Thoracic aorta (tissue), 2 donors: ENCODE data around the gene DYTN. TPM values are rescaled to one million over a fixed set of nuclear protein-coding genes. Genes with fewer than 3 reads are reported as not detected.

Experiments
- ATAC-seq: fragments of 150-250 bp; one replicate; pipeline ENCODE4 v1.8.0; 2017; ENCODE audit warnings: low read depth; ENCODE audit not compliant: insufficient number of reproducible peaks, low FRiP score
- DNase-seq: peaks from one replicate; pipeline ENCODE4 v3.0.0-alpha.2; 2020; ENCODE audit warnings: low spot score
- H3K27ac ChIP-seq, 2 donors: fragments of 200-600 bp; sonication (generic); 1 replicate in 1 of 2; 2 replicates in 1 of 2; pipeline ENCODE4 v1.5.1; 2016; ENCODE audit warnings: mild to moderate bottlenecking in 2 of 2, moderate library complexity in 2 of 2
- H3K27me3 ChIP-seq: fragments of 200-600 bp; sonication (generic); replicated peaks from 2 replicates; pipeline ENCODE4 v1.6.0; 2016; ENCODE audit warnings: mild to moderate bottlenecking; ENCODE audit not compliant: insufficient read depth
- H3K36me3 ChIP-seq: fragments of 200-600 bp; sonication (generic); one replicate; pipeline ENCODE4 v1.5.1; 2016
- H3K4me1 ChIP-seq, 2 donors: fragments of 200-600 bp; sonication (generic); 1 replicate in 1 of 2; 2 replicates in 1 of 2; pipeline versions ENCODE4 v1.5.1 to v1.6.0; 2016; ENCODE audit warnings: low read depth in 2 of 2, mild to moderate bottlenecking in 1 of 2; ENCODE audit not compliant: control insufficient read depth in 1 of 2
- H3K4me3 ChIP-seq: fragments of 200-600 bp; sonication (generic); 2 replicates; pipeline ENCODE4 v1.5.1; 2016; ENCODE audit warnings: mild to moderate bottlenecking
- H3K9me3 ChIP-seq: fragments of 200-600 bp; sonication (generic); 2 replicates; pipeline ENCODE4 v1.5.1; 2016
- total RNA-seq, 2 donors: library from RNA; depleted of rRNA; stranded (reverse); fragments of >200 nt; gene quantifications; one replicate each; pipeline versions ENCODE4 v1.1.0 to v1.2.3, GENCODE V29; 2016
- TF ChIP-seq, protein P1 (sequence below): fragments of 200-600 bp; sonication (generic); IDR thresholded peaks from one replicate; pipeline ENCODE4 v1.5.1; 2019; ENCODE audit warnings: antibody characterized with exemption

DYTN gene
- total RNA-seq, 2 donors from 2014 or later, result not detected

DNA sequence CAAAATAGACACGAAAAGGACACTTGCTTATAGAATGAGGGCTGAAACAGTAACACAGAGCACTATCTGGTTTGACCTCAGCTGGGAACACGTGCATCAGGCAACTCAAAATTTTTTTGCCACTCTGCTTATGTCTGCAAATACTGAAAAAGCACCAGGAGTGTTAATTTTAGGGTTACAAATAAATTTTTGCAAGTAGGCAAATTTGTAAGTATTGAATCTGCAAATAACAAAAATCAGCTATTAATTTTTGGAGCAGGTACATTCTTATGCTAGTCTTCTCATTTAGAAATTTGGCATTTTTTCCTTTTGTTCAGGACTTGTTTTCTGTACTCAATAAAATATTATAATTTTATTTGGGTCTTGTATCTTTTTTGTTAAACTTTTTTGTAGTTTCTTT, 29.7 kb downstream of the DYTN start:
- H3K27ac ChIP-seq, result no peak overlapping the region
- no peaks in the 10 kb centered on the region for H3K9me3 ChIP-seq
- H3K36me3 ChIP-seq, result no peaks in the 10 kb centered on the region
- TF ChIP-seq, protein P1, sequence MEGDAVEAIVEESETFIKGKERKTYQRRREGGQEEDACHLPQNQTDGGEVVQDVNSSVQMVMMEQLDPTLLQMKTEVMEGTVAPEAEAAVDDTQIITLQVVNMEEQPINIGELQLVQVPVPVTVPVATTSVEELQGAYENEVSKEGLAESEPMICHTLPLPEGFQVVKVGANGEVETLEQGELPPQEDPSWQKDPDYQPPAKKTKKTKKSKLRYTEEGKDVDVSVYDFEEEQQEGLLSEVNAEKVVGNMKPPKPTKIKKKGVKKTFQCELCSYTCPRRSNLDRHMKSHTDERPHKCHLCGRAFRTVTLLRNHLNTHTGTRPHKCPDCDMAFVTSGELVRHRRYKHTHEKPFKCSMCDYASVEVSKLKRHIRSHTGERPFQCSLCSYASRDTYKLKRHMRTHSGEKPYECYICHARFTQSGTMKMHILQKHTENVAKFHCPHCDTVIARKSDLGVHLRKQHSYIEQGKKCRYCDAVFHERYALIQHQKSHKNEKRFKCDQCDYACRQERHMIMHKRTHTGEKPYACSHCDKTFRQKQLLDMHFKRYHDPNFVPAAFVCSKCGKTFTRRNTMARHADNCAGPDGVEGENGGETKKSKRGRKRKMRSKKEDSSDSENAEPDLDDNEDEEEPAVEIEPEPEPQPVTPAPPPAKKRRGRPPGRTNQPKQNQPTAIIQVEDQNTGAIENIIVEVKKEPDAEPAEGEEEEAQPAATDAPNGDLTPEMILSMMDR, result no peak
- no peaks in the 10 kb centered on the region for H3K27me3 ChIP-seq
- no peak overlapping the region for H3K4me3 ChIP-seq
- H3K4me1 ChIP-seq, result no peaks in the 10 kb centered on the region
- DNase-seq, result no peak
- ATAC-seq, result no peak

DNA sequence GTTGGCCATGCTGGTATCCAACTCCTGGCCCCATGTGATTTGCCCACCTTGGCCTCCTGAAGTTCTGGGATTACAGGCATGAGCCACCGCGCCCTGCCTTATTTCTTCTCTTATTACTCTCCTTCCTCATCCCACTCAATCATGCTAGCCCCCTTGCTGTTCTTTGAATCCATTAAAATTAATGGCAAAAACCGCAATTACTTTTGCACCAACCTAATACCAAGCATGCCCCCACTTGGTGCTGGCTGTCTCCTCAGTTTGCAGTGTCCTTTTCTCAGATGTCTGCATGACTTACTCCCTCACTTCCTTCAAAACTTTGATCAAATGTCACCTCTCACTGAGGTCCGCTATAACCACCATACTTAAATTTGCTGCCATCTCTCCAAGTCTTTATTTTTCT, 34.6 kb downstream of the DYTN start:
- TF ChIP-seq, protein P1, result no peak
- Histone ChIP-seq H3K4me3 (no peak overlapping the region), H3K27me3 (no peaks in the 10 kb centered on the region), H3K36me3 (no peaks in the 10 kb centered on the region), H3K27ac (no peak overlapping the region), H3K4me1 (no peaks in the 10 kb centered on the region), H3K9me3 (no peaks in the 10 kb centered on the region)
- ATAC-seq (no peak), DNase-seq (no peak)

DNA sequence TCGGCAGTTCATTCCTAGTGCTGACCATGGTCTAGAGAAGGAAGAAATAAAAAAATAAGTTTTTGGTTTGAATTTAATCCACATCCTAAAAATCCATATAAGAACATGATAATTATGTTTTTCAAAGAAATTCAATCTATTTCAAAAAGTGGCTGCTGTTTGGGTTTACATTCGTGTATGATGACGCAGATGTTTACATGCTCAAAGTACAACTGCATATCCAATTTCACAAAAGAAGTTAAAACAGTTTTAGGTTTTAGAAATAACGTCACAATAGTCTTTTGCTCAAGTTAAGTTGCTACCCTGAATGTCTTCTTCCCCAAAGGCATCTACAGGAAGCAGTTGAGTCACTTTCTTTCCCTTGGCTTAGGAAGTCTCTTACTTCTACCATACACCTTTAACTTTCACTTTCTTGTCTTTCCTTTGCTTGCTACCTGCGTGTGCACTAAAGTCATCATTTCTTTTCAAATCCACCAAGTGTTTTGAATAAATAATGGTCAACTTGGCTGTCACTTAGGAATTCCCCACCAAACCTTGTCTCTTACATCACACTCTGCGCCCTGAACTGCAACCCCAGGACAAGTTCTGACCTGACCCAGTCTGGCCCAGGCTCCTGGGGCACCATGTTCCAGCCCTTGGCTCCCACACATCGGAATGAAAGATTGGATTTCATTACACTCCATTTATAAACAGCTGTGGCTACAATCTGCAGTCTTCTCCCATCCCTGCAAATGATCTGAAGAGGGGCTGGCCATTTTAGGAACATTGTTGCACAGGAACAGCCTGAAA, 47.5 kb downstream of the DYTN start:
- no peak overlapping the region for H3K27ac ChIP-seq
- H3K4me1 ChIP-seq, result no peaks in the 10 kb centered on the region
- no peak overlapping the region for H3K4me3 ChIP-seq
- TF ChIP-seq, protein P1, result no peak
- no peaks in the 10 kb centered on the region for H3K36me3 ChIP-seq
- DNase-seq (no peak), ATAC-seq (no peak)
- H3K27me3 ChIP-seq, result no peaks in the 10 kb centered on the region
- no peaks in the 10 kb centered on the region for H3K9me3 ChIP-seq

DNA sequence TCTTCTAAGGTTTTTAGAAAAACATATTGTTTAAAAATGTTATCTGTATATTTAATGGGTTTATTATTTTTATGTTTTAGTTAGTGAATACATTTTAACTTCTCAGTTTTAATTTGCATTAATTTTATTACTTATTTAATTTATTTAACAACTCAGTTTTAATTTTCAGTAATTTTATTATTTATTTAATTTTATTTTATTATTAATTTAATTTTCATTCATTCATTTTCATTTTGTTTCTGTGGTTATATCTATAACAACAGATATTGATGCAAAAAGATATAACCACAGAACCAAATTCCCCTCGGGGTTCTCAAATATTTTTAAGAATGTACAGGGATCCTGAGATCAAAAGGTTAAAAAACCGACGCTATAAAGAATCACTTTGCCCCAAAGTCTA, 52.9 kb downstream of the DYTN start:
- H3K4me1 ChIP-seq, result no peaks in the 10 kb centered on the region
- H3K4me3 ChIP-seq, result no peak overlapping the region
- DNase-seq (no peak), ATAC-seq (no peak)
- no peaks in the 10 kb centered on the region for H3K9me3 ChIP-seq
- H3K27me3 ChIP-seq, result no peaks in the 10 kb centered on the region
- TF ChIP-seq, protein P1, result no peak
- H3K27ac ChIP-seq, result no peak overlapping the region
- no peaks in the 10 kb centered on the region for H3K36me3 ChIP-seq

DNA sequence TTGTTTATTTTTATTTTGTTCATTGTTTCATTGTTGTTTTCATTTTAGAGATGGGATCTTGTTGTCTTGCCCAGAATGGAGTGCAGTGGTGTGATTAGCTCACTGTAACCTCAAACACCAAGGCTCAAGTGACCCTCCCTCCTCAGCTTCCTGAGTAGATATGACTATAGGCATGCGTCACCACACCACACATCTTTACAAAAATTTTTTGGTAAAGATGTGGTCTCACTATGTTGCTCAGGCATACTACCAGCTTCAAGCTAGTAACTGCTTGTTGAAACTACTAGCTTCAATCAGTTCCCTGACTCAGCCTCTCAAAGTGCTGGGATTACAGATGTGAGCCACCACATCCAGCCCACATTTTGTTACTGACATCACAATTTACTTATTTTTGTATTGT, 61.1 kb downstream of the DYTN start:
- H3K9me3 ChIP-seq, result no peaks in the 10 kb centered on the region
- H3K4me3 ChIP-seq, result no peak overlapping the region
- ATAC-seq (no peak), DNase-seq (no peak)
- H3K4me1 ChIP-seq, result no peaks in the 10 kb centered on the region
- H3K27ac ChIP-seq, result no peak overlapping the region
- TF ChIP-seq, protein P1, result no peak
- no peaks in the 10 kb centered on the region for H3K27me3 ChIP-seq
- no peaks in the 10 kb centered on the region for H3K36me3 ChIP-seq
